M059J (cell line): Measurements from ENCODE around the gene PSIP1. TPM values are rescaled to one million over a fixed set of nuclear protein-coding genes. Genes with fewer than 3 reads are reported as not detected.
"Not testable (repeated sequence)": the region's sequence is repeated elsewhere in the genome, so short reads cannot be mapped to it uniquely, and the experiment has no call there.

Source experiments
- DNase-seq: peaks from one replicate; pipeline ENCODE4 v3.0.0-alpha.2; 2012; ENCODE audit warnings: low read depth
- total RNA-seq: library from RNA; depleted of rRNA; stranded (reverse); fragments of >200 nt; shearing (Covaris generic); gene quantifications from 2 replicates; pipeline ENCODE4 v1.2.3, GENCODE V29; 2014; rRNA removed

Gene PSIP1
- total RNA-seq, 1 experiment from 2014 or later, result 126 TPM

DNA sequence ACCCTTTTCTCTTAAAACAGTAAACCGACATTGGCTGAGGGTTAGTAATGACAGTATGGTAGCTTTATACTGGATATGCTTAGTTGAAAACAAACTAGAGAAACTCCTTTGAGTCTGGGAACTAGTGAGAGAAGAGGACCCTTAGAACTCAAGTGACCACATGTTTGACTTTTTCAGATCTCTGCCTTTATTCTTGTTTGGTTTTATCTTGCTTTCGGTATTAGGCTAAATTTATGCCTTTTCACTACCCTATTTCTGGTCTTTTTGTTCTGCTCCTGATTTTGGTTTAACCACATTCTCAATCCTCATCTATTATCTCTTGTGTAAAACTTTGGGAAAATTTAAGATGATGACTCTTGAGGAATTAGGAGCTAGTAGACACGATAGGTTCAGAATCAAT is 77.1 kb downstream of the PSIP1 start:
- DNase-seq, result no peak

DNA sequence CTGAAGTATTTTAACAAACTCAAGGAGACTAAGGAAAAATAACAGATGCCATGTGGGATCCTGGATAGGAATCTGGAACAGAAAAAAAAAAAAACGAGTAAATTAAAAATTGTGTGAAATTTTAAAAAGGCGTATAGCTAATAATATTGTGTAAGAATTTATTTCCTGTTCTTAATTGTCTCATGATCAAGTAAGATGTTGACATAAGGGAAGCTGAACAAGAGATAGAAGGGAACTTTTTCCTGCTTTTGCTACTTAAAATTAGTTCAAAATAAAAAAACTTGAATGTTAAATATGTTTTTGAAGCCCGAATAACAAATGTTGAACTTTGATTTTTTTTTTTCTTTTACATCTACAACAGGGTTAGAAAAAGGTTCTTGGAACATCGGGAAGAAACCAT is 77.6 kb downstream of the PSIP1 start:
- DNase-seq, result no peak

GRCh38 chr9:15430920-15431844 is 79.6 kb downstream of the PSIP1 start:
- peak; percentile 5 for DNase-seq

GRCh38 chr9:15427702-15428101 is 83.1 kb downstream of the PSIP1 start:
- not testable (repeated sequence) for DNase-seq

GRCh38 chr9:15426019-15426418 is 84.8 kb downstream of the PSIP1 start:
- no peak for DNase-seq

DNA sequence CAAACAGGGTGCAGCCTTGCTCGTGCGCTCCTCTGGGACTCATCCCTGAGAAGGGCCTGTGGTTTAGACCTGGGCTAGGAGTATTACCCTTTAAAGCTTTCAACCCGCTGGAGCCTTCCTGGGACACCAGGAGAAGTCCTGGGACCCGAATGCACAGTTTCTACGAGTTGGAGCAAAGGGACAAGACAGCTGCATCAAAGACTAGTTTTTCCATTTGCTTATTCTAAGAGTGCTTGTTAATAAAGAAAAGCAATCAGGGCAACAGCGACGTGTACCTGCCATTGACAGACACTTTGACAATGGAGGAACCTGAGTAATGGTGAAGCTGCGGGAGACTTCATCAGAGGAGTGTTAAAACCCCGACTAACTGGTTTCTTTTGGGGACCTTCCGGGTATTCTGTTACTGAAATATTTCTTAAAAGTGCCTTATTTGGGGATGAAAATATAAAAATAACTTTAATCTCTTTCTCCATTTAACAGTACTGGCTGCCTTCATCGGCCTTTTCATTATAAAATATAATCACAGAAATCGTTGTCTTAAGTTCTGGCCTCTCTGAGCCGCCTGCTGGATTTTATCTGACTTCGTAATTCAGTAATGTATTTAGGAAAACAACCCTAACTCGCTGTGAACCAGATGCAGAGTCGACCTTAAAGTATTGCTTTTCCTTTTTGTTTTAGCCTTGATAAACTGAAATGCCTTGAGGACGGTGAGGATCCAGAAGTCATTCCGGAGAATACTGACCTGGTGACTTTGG is 87.4 kb downstream of the PSIP1 start:
- peak; percentile 36 for DNase-seq

DNA sequence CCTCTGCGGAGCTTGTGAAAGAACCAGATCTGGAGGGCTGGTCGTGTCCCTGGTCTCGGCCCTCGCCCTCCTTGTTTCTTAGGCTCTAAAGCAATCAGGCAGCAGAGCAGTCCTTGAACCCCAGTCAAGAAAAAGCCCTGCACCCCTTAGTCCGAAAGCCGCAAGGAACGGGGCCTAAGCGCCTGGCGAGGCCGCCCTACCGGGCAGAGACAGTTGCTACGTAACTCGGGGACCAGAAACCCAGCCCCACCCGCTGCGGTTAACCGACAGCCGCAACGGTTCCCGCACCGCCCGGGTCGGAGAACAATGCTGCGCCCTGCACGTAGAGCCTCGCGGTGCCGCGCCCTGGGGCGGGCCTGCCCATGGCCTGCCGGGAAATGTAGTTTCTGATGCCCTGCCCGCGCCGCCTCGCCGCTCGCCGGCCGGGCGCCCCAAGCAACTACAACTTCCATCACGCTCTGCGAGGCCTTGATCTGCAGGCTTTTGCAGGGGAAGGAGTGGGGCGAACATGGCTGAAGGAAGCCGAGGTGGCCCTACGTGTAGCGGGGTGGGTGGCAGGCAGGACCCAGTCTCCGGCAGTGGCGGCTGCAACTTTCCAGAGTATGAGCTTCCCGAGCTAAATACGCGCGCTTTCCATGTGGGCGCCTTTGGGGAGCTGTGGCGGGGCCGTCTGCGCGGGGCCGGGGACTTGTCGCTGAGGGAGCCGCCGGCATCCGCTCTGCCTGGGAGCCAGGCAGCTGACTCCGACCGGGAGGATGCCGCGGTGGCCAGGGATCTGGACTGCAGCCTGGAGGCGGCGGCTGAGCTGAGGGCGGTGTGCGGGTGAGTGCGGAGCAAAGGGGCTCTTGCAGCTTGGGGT is 88.2 kb downstream of the PSIP1 start, which contains the start of gene SNAPC3:
Gene SNAPC3, plus strand, starts transcription at position 505 of the 859 bp plus-strand sequence. Its CDS starts 4 bp downstream, at position 509.
- peak; percentile 94 for DNase-seq

- no peak for DNase-seq
These were observed 88.8 kb downstream of the PSIP1 start for GRCh38 chr9:15421990-15422371.

- DNase-seq, result peak; percentile 9
These were observed 89.2 kb downstream of the PSIP1 start for GRCh38 chr9:15421532-15421931.

DNA sequence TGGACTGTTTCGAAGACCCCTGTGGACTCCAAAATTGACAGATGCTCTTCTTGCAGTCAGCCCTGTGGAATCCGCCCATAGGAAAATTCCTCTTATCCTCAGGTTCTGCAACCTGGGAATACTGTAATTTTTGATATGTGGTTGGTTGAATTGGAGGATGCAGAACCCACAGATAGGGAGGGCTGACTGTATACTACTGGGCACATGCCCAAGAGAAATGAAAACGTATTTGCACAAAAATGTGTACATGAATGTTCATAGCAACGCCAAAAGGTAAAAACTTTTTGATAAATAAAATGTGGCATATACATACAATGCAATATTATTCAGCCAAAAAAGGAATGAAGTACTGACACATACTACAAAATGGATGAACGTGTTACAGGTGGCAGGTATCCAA is 90.0 kb downstream of the PSIP1 start:
- DNase-seq, result no peak

DNA sequence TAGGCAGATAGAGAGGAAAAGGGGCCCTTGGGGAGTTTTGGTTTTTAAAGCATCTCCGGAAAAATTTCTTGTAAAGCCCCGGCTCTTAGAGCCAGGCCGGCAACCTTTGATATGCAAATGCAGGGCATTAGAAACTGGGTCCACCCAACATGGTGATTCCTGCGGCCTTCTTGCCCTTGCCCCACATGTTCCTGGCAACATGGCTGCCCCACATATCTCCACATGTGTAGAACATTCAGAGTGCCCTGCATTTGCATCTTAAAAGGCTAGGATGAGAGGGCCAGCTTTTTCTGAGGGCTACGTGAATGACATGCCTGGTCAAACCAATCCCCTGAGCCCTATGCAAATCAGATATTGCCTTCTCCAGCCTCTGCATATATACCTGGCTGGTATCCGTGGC is 93.1 kb downstream of the PSIP1 start:
- no peak for DNase-seq

- DNase-seq, result peak; percentile 52
These were observed 93.9 kb downstream of the PSIP1 start for GRCh38 chr9:15416880-15417279.

Other genes with a start within 250 kb of the PSIP1 start
- gene TTC39B, start 203.8 kb downstream of the PSIP1 start, total RNA-seq, result 5.8 and 7.5 TPM in 2 replicates
- gene SNAPC3, start 88.1 kb downstream of the PSIP1 start, total RNA-seq, result 30.7 and 45.6 TPM in 2 replicates
- gene CCDC171, start 42.1 kb upstream of the PSIP1 start, total RNA-seq, result 0.66 and 1.8 TPM in 2 replicates